Transverse colon (tissue), 3 donors: ENCODE data around the gene GAS5.

ENCODE experiments used
- CTCF ChIP-seq, 5 experiments: fragments of 200-600 bp in 3 of 5; fragments of 450-650 bp in 2 of 5; sonication (generic) in 3 of 5; IDR thresholded peaks; 1 replicate in 2 of 5; 2 replicates in 3 of 5; pipeline ENCODE4 v1.5.1; 2016 to 2017; ENCODE audit warnings: antibody characterized with exemption in 5 of 5, inconsistent platforms in 3 of 5, mild to moderate bottlenecking in 2 of 5, moderate library complexity in 1 of 5
- EP300 ChIP-seq: sonication (generic); formaldehyde crosslinking; IDR thresholded peaks from one replicate; pipeline ENCODE4 v1.6.1; 2017; ENCODE audit warnings: antibody characterized with exemption, low read depth
- POLR2A ChIP-seq: fragments of 450-650 bp; IDR thresholded peaks from one replicate; pipeline ENCODE4 v1.6.1; 2016; ENCODE audit warnings: antibody characterized with exemption, mild to moderate bottlenecking, moderate library complexity

GRCh38 chr1:173860065-173860464, 7.7 kb downstream of the GAS5 start:
- TF ChIP-seq CTCF (IDR thresholded peaks at IDR 0.05) = no peak
- TF ChIP-seq POLR2A = no peak
- TF ChIP-seq EP300 = no peak
